ENCODE results near the gene MIEF1.

The MIEF1 gene

GRCh38 chr22:39466228-39467006 is 35.7 kb upstream of the MIEF1 start:
- H3K9me3 Mint-ChIP-seq, result no peaks in the 10 kb centered on the region
- peaks cover 2 to 3% of the 10 kb centered on the region in 2 donors for H3K4me1 Mint-ChIP-seq (ENCODE audit: low read depth in 2 of 2)
- H3K36me3 Mint-ChIP-seq (ENCODE audit: insufficient read depth), result no peaks in the 10 kb centered on the region
- peaks cover 7 to 39% of the 10 kb centered on the region in 2 donors for H3K27me3 Mint-ChIP-seq
- no peak for ATAC-seq (replicated peaks)
- no peak for DNase-seq
- no peak overlapping the region for H3K27ac Mint-ChIP-seq
- H3K4me3 Mint-ChIP-seq, result no peak overlapping the region

- no peak for ATAC-seq (replicated peaks)
- DNase-seq, result no peak
- Mint-ChIP-seq H3K4me3 (no peak overlapping the region), H3K9me3 (no peaks in the 10 kb centered on the region), H3K27me3 (peaks cover 7 to 28% of the 10 kb centered on the region in 2 donors), H3K36me3 (ENCODE audit: insufficient read depth) (no peaks in the 10 kb centered on the region), H3K4me1 (ENCODE audit: low read depth in 2 of 2) (peaks cover 8% of the 10 kb centered on the region in 2 donors), H3K27ac (no peak overlapping the region)
Observed at GRCh38 chr22:39467390-39467895, 34.6 kb upstream of the MIEF1 start.

- Mint-ChIP-seq H3K9me3 (no peaks in the 10 kb centered on the region), H3K4me1 (ENCODE audit: low read depth in 2 of 2) (peaks cover 8 to 10% of the 10 kb centered on the region in 2 donors)
Observed at GRCh38 chr22:39468487-39469325, 33.4 kb upstream of the MIEF1 start.

GRCh38 chr22:39469326-39469680 is 32.8 kb upstream of the MIEF1 start:
- Mint-ChIP-seq H3K27me3 (peaks cover 7 to 28% of the 10 kb centered on the region in 2 donors), H3K9me3 (no peaks in the 10 kb centered on the region), H3K4me3 (no peak overlapping the region), H3K4me1 (ENCODE audit: low read depth in 2 of 2) (peaks cover 8 to 10% of the 10 kb centered on the region in 2 donors), H3K36me3 (ENCODE audit: insufficient read depth) (no peaks in the 10 kb centered on the region), H3K27ac (no peak overlapping the region)
- no peak for DNase-seq
- no peak for ATAC-seq (replicated peaks)

More at GRCh38 chr22:39468487-39469325, 33.4 kb upstream of the MIEF1 start:
- DNase-seq, result no peak
- Mint-ChIP-seq H3K27ac (no peak overlapping the region), H3K36me3 (ENCODE audit: insufficient read depth) (no peaks in the 10 kb centered on the region), H3K27me3 (peaks cover 7 to 28% of the 10 kb centered on the region in 2 donors), H3K4me3 (no peak overlapping the region)
- ATAC-seq (replicated peaks), result no peak

GRCh38 chr22:39469681-39470450 is 32.2 kb upstream of the MIEF1 start:
- Mint-ChIP-seq H3K4me3 (no peak overlapping the region), H3K27ac (peak overlapping the region in 1 of 2 donors; percentile 33), H3K36me3 (ENCODE audit: insufficient read depth) (no peaks in the 10 kb centered on the region), H3K27me3 (peaks cover 7 to 28% of the 10 kb centered on the region in 2 donors), H3K4me1 (ENCODE audit: low read depth in 2 of 2) (peaks cover 8 to 10% of the 10 kb centered on the region in 2 donors), H3K9me3 (no peaks in the 10 kb centered on the region)
- DNase-seq (no peak), ATAC-seq (replicated peaks) (no peak)

GRCh38 chr22:39470451-39471291 is 31.4 kb upstream of the MIEF1 start:
- no peak for DNase-seq
- Mint-ChIP-seq H3K4me3 (no peak overlapping the region), H3K4me1 (ENCODE audit: low read depth in 2 of 2) (peaks cover 8 to 10% of the 10 kb centered on the region in 2 donors), H3K27me3 (peaks cover 7 to 28% of the 10 kb centered on the region in 2 donors), H3K36me3 (ENCODE audit: insufficient read depth) (no peaks in the 10 kb centered on the region), H3K9me3 (no peaks in the 10 kb centered on the region), H3K27ac (peak overlapping the region in 1 of 2 donors; percentile 33)
- no peak for ATAC-seq (replicated peaks)

GRCh38 chr22:39471381-39472141 is 30.5 kb upstream of the MIEF1 start:
- peaks cover 8 to 10% of the 10 kb centered on the region in 2 donors for H3K4me1 Mint-ChIP-seq (ENCODE audit: low read depth in 2 of 2)
- H3K4me3 Mint-ChIP-seq, result no peak overlapping the region
- H3K27ac Mint-ChIP-seq, result peak overlapping the region; percentile 71
- H3K9me3 Mint-ChIP-seq, result no peaks in the 10 kb centered on the region
- H3K36me3 Mint-ChIP-seq (ENCODE audit: insufficient read depth), result no peaks in the 10 kb centered on the region
- H3K27me3 Mint-ChIP-seq, result peaks cover 7 to 26% of the 10 kb centered on the region in 2 donors
- peak; percentile 65 for ATAC-seq (replicated peaks)
- DNase-seq, result no peak

GRCh38 chr22:39472570-39473556 is 29.2 kb upstream of the MIEF1 start:
- Mint-ChIP-seq H3K4me3 (no peak overlapping the region), H3K9me3 (no peaks in the 10 kb centered on the region), H3K36me3 (ENCODE audit: insufficient read depth) (no peaks in the 10 kb centered on the region), H3K27ac (peak overlapping the region in 1 of 2 donors; percentile 74), H3K4me1 (ENCODE audit: low read depth in 2 of 2) (peaks cover 8 to 10% of the 10 kb centered on the region in 2 donors), H3K27me3 (peaks cover 7 to 20% of the 10 kb centered on the region in 2 donors)
- ATAC-seq (replicated peaks), result no peak
- DNase-seq, result no peak

GRCh38 chr22:39473851-39474250 is 28.2 kb upstream of the MIEF1 start:
- DNase-seq (no peak), ATAC-seq (replicated peaks) (no peak)
- no peaks in the 10 kb centered on the region for H3K9me3 Mint-ChIP-seq
- no peak overlapping the region for H3K27ac Mint-ChIP-seq
- peaks cover 8 to 10% of the 10 kb centered on the region in 2 donors for H3K4me1 Mint-ChIP-seq (ENCODE audit: low read depth in 2 of 2)
- H3K36me3 Mint-ChIP-seq (ENCODE audit: insufficient read depth), result peaks cover 2% of the 10 kb centered on the region
- H3K4me3 Mint-ChIP-seq, result no peak overlapping the region
- peaks cover under 1 to 11% of the 10 kb centered on the region in 2 donors for H3K27me3 Mint-ChIP-seq

- no peak for ATAC-seq (replicated peaks)
- Mint-ChIP-seq H3K27ac (no peak overlapping the region), H3K4me1 (ENCODE audit: low read depth in 2 of 2) (peaks cover 8 to 10% of the 10 kb centered on the region in 2 donors), H3K36me3 (ENCODE audit: insufficient read depth) (peaks cover 3% of the 10 kb centered on the region), H3K9me3 (no peaks in the 10 kb centered on the region), H3K4me3 (no peak overlapping the region), H3K27me3 (peaks cover 0 to 5% of the 10 kb centered on the region in 2 donors)
- no peak for DNase-seq
Observed at GRCh38 chr22:39474351-39475111, 27.6 kb upstream of the MIEF1 start.

All from effector memory CD8-positive, alpha-beta T cell (primary cell).